ENCODE results near the gene ART4.

ART4 gene

GRCh38 chr12:14879222-14879933 is 36.1 kb upstream of the ART4 start:
- Histone ChIP-seq H3K36me3 (replicated peaks; ENCODE audit: low read depth, low read length) (no peaks in the 10 kb centered on the region), H4K20me1 (ENCODE audit: insufficient read depth, low read length) (no peaks in the 10 kb centered on the region), H3K9me3 (ENCODE audit: insufficient read depth, low read length) (no peaks in the 10 kb centered on the region), H3K4me1 (ENCODE audit: low read length) (peaks cover 13% of the 10 kb centered on the region), H3K27ac (ENCODE audit: low read length) (no peak overlapping the region), H3K4me2 (ENCODE audit: low read length) (no peak overlapping the region), H3K9ac (ENCODE audit: low read length) (no peak overlapping the region), H2AFZ (ENCODE audit: low read depth, low read length) (no peak overlapping the region), H3K27me3 (ENCODE audit: low read depth, low read length) (no peaks in the 10 kb centered on the region; the same call in 1 of the 2 replicates), H3K4me3 (ENCODE audit: low read length) (no peak overlapping the region), H3K79me2 (ENCODE audit: low read length) (no peaks in the 10 kb centered on the region)
- no peak for TF ChIP-seq CTCF (IDR thresholded peaks at IDR 0.05; ENCODE audit: low read depth, low read length)
- no peak for TF ChIP-seq EZH2phosphoT487 (IDR thresholded peaks at IDR 0.05; ENCODE audit: low read depth)

GRCh38 chr12:14878488-14878887 is 35.2 kb upstream of the ART4 start:
- Histone ChIP-seq H3K9me3 (ENCODE audit: insufficient read depth, low read length) (no peaks in the 10 kb centered on the region), H3K4me2 (ENCODE audit: low read length) (no peak overlapping the region), H3K27ac (ENCODE audit: low read length) (no peak overlapping the region), H3K4me1 (ENCODE audit: low read length) (peaks cover 6% of the 10 kb centered on the region; the same call in 1 of the 2 replicates), H3K27me3 (ENCODE audit: low read depth, low read length) (no peaks in the 10 kb centered on the region; the same call in 1 of the 2 replicates), H3K79me2 (ENCODE audit: low read length) (no peaks in the 10 kb centered on the region), H2AFZ (ENCODE audit: low read depth, low read length) (no peak overlapping the region), H4K20me1 (ENCODE audit: insufficient read depth, low read length) (no peaks in the 10 kb centered on the region), H3K9ac (ENCODE audit: low read length) (no peak overlapping the region), H3K36me3 (replicated peaks; ENCODE audit: low read depth, low read length) (no peaks in the 10 kb centered on the region), H3K4me3 (ENCODE audit: low read length) (no peak overlapping the region)
- TF ChIP-seq EZH2phosphoT487 (IDR thresholded peaks at IDR 0.05; ENCODE audit: low read depth) (no peak), CTCF (IDR thresholded peaks at IDR 0.05; ENCODE audit: low read depth, low read length) (no peak)

GRCh38 chr12:14876833-14877232 is 33.5 kb upstream of the ART4 start:
- no peaks in the 10 kb centered on the region for H3K27me3 ChIP-seq (ENCODE audit: low read depth, low read length)
- H2AFZ ChIP-seq (ENCODE audit: low read depth, low read length): no peak overlapping the region
- no peaks in the 10 kb centered on the region for H4K20me1 ChIP-seq (ENCODE audit: insufficient read depth, low read length)
- H3K36me3 ChIP-seq (replicated peaks; ENCODE audit: low read depth, low read length): no peaks in the 10 kb centered on the region
- TF ChIP-seq EZH2phosphoT487 (IDR thresholded peaks at IDR 0.05; ENCODE audit: low read depth) (no peak), CTCF (IDR thresholded peaks at IDR 0.05; ENCODE audit: low read depth, low read length) (no peak)
- no peaks in the 10 kb centered on the region for H3K79me2 ChIP-seq (ENCODE audit: low read length)
- H3K9me3 ChIP-seq (ENCODE audit: insufficient read depth, low read length): no peaks in the 10 kb centered on the region
- peaks cover 6% of the 10 kb centered on the region; the same call in 1 of the 2 replicates for H3K4me1 ChIP-seq (ENCODE audit: low read length)
- H3K9ac ChIP-seq (ENCODE audit: low read length): no peak overlapping the region
- no peak overlapping the region for H3K4me2 ChIP-seq (ENCODE audit: low read length)
- H3K27ac ChIP-seq (ENCODE audit: low read length): no peak overlapping the region
- H3K4me3 ChIP-seq (ENCODE audit: low read length): no peak overlapping the region

- no peaks in the 10 kb centered on the region for H3K79me2 ChIP-seq (ENCODE audit: low read length)
- H3K27ac ChIP-seq (ENCODE audit: low read length): no peak overlapping the region
- H2AFZ ChIP-seq (ENCODE audit: low read depth, low read length): no peak overlapping the region
- TF ChIP-seq EZH2phosphoT487 (IDR thresholded peaks at IDR 0.05; ENCODE audit: low read depth): no peak
- no peak for TF ChIP-seq CTCF (IDR thresholded peaks at IDR 0.05; ENCODE audit: low read depth, low read length)
- H3K4me3 ChIP-seq (ENCODE audit: low read length): no peak overlapping the region
- no peaks in the 10 kb centered on the region for H3K4me1 ChIP-seq (ENCODE audit: low read length)
- no peaks in the 10 kb centered on the region for H3K9me3 ChIP-seq (ENCODE audit: insufficient read depth, low read length)
- no peaks in the 10 kb centered on the region for H4K20me1 ChIP-seq (ENCODE audit: insufficient read depth, low read length)
- H3K36me3 ChIP-seq (replicated peaks; ENCODE audit: low read depth, low read length): no peaks in the 10 kb centered on the region
- H3K4me2 ChIP-seq (ENCODE audit: low read length): no peak overlapping the region
- no peak overlapping the region for H3K9ac ChIP-seq (ENCODE audit: low read length)
- H3K27me3 ChIP-seq (ENCODE audit: low read depth, low read length): no peaks in the 10 kb centered on the region
Observed at GRCh38 chr12:14874882-14875281, 31.6 kb upstream of the ART4 start.

All from OCI-LY3 (cell line).